ENCODE results near the gene MYL3.

GRCh38 chr3:46893146-46893748 is 30.0 kb upstream of the MYL3 start:
- no peak for TF ChIP-seq CTCF (conservative IDR thresholded peaks at IDR 0.05; ENCODE audit: low read depth, low read length)
- TF ChIP-seq EZH2 (IDR thresholded peaks at IDR 0.05; ENCODE audit: low read length, unreplicated experiment): no peak
